HepG2 (cell line): Measurements from ENCODE around the gene PGP. TPM values are rescaled to one million over a fixed set of nuclear protein-coding genes. Genes with fewer than 3 reads are reported as not detected.

ENCODE experiments used
- ATAC-seq: fragments of 200-7000 bp; cut with Tn5 transposase; 3 replicates; pipeline ENCODE4 v1.9.1; 2020; ENCODE audit warnings: mild to moderate bottlenecking, moderate library complexity
- BruUV-seq: library from RNA; stranded (reverse); fragments of 400-500 nt; replicated peaks from 2 replicates; lab custom pipeline; 2021; lab: Mats Ljungman, UMichigan
- CTCF ChIA-PET: fragments of 300-600 bp; formaldehyde crosslinking; extraction: SDS; loops from one replicate; lab custom pipeline; 2021; ENCODE audit warnings: low total read pairs, inconsistent platforms, low intra/inter-chr PET ratio; lab: Yijun Ruan, JAX
- POLR2A ChIA-PET: fragments of 350-600 bp; sonication (Branson Sonifier 250); formaldehyde crosslinking; loops from one replicate; lab custom pipeline; 2020; ENCODE audit warnings: antibody characterized with exemption, inconsistent platforms; lab: Yijun Ruan, JAX
- DNase-seq: peaks from one replicate; pipeline ENCODE4 v3.0.0-alpha.2; 2015; ENCODE audit warnings: low spot score
- FAIRE-seq: peaks from 3 replicates; lab custom pipeline; 2011; peaks lifted over from hg19 to GRCh38; lab: Jason Lieb, UNC
- H2AFZ ChIP-seq: one replicate; pipeline ENCODE4 v1.6.1; 2011; ENCODE audit warnings: low read length, inconsistent platforms
- H3K27ac ChIP-seq: fragments of 300-600 bp; 3 replicates; pipeline ENCODE4 v1.8.0; 2011; ENCODE audit warnings: mixed run types, mild to moderate bottlenecking, mixed read lengths, low read length, inconsistent platforms; ENCODE audit not compliant: insufficient read depth; ENCODE audit errors: extremely low read length
- H3K27me3 ChIP-seq, 2 experiments: fragments of 200-600 bp in 1 of 2; 2 replicates in 1 of 2; 3 replicates in 1 of 2; pipeline versions ENCODE4 v1.6.0 to v1.8.0; 2011; ENCODE audit warnings: low read length in 2 of 2, mild to moderate bottlenecking in 2 of 2, moderate library complexity in 2 of 2, inconsistent platforms in 1 of 2; ENCODE audit not compliant: insufficient read depth in 2 of 2, control insufficient read depth in 1 of 2
- H3K36me3 ChIP-seq, 2 experiments: fragments of 200-600 bp in 1 of 2; replicated peaks in 1 of 2; 2 replicates in 1 of 2; 3 replicates in 1 of 2; pipeline versions ENCODE4 v1.5.1 to v1.8.0; 2011; ENCODE audit warnings: low read length in 2 of 2, inconsistent platforms in 1 of 2; ENCODE audit not compliant: insufficient read depth in 2 of 2, control insufficient read depth in 1 of 2
- H3K4me1 ChIP-seq: 2 replicates; pipeline ENCODE4 v1.5.1; 2012; ENCODE audit warnings: low read length, inconsistent platforms; ENCODE audit not compliant: insufficient read depth
- H3K4me2 ChIP-seq: 2 replicates; pipeline ENCODE4 v1.6.0; 2011; ENCODE audit warnings: low read depth, low read length, inconsistent platforms
- H3K4me3 ChIP-seq, 3 experiments: fragments of 200-600 bp in 1 of 3; sonication (generic), shearing (Covaris generic) in 1 of 3; replicated peaks in 1 of 3; 2 replicates each; pipeline ENCODE4 v1.5.1; 2011 to 2016; ENCODE audit warnings: low read length in 3 of 3, inconsistent platforms in 2 of 3, low read depth in 2 of 3, mild to moderate bottlenecking in 2 of 3, control low read depth in 1 of 3, mixed read lengths in 1 of 3; ENCODE audit not compliant: insufficient read depth in 1 of 3
- H3K79me2 ChIP-seq: one replicate; pipeline ENCODE4 v1.6.1; 2011; ENCODE audit warnings: low read length, inconsistent platforms; ENCODE audit not compliant: insufficient read depth
- H3K9ac ChIP-seq: 2 replicates; pipeline ENCODE4 v1.6.0; 2011; ENCODE audit warnings: mild to moderate bottlenecking, low read depth, low read length, inconsistent platforms; ENCODE audit not compliant: insufficient read depth
- H3K9me3 ChIP-seq: 2 replicates; pipeline ENCODE4 v1.5.1; 2012; ENCODE audit warnings: mild to moderate bottlenecking, low read length
- H4K20me1 ChIP-seq: 2 replicates; pipeline ENCODE4 v1.6.0; 2011; ENCODE audit warnings: inconsistent platforms, mild to moderate bottlenecking, low read length, moderate library complexity; ENCODE audit not compliant: insufficient read depth
- AGO2 ChIP-seq: fragments of 200-400 bp; formaldehyde crosslinking; optimal IDR thresholded peaks from 2 replicates; pipeline ENCODE3; 2017; ENCODE audit warnings: mild to moderate bottlenecking, low read depth, low read length, moderate library complexity
- CCDC6 ChIP-seq: sonication (generic); formaldehyde crosslinking; IDR thresholded peaks from 2 replicates; pipeline ENCODE4 v1.8.1; 2022; ENCODE audit warnings: mild to moderate bottlenecking, missing genetic modification reagents, moderate library complexity
- FOXO4 ChIP-seq: sonication (generic); formaldehyde crosslinking; conservative IDR thresholded peaks from 2 replicates; pipeline ENCODE4 v1.8.1; 2023; ENCODE audit warnings: missing genetic modification reagents
- GABPA ChIP-seq, 2 experiments: IDR thresholded peaks; 2 replicates each; pipeline ENCODE4 v1.6.1; 2011 to 2016; ENCODE audit warnings: low read depth in 2 of 2, low read length in 1 of 2, missing biosample characterization in 1 of 2, missing genetic modification characterization in 1 of 2
- HMG20A ChIP-seq: IDR thresholded peaks from 2 replicates; pipeline ENCODE4 v1.6.1; 2016; ENCODE audit warnings: borderline replicate concordance
- RBFOX2 ChIP-seq: fragments of 200-400 bp; formaldehyde crosslinking; IDR thresholded peaks from 2 replicates; pipeline ENCODE4 v1.6.1; 2017; ENCODE audit warnings: low read depth, mild to moderate bottlenecking, low read length
- SP1 ChIP-seq, 2 experiments: fragments of 450-650 bp in 1 of 2; sonication (generic) in 1 of 2; formaldehyde crosslinking in 1 of 2; IDR thresholded peaks; 2 replicates each; pipeline versions ENCODE4 v1.4.0 to v1.6.1; 2016 to 2020; ENCODE audit warnings: missing genetic modification reagents in 1 of 2
- ZBTB38 ChIP-seq: sonication (generic); formaldehyde crosslinking; IDR thresholded peaks from 2 replicates; pipeline ENCODE4 v1.5.1; 2020; ENCODE audit warnings: mild to moderate bottlenecking, missing genetic modification reagents
- ZNF232 ChIP-seq: sonication (generic); formaldehyde crosslinking; IDR thresholded peaks from 2 replicates; pipeline ENCODE4 v1.4.0; 2020; ENCODE audit warnings: missing genetic modification reagents, borderline replicate concordance
- WGBS: methylation state at CpG from one replicate; pipeline ENCODE4 v1.1.6; 2017; ENCODE audit warnings: low lambda C conversion rate; 5-methylcytosine and 5-hydroxymethylcytosine counted together
- in situ Hi-C: cut with HindIII; loops from 2 replicates; pipeline ENCODE4 v1.10.0; 2017; ENCODE audit warnings: low pct_unique_long_range_greater_than_20kb; ENCODE audit not compliant: extremely low pct_ligation_motif_present
- intact Hi-C: fragments of 100-400 bp; cut with micrococcal nuclease; formaldehyde crosslinking; loops from one replicate; pipeline ENCODE4 v1.10.0; 2022; ENCODE audit not compliant: unreplicated experiment
- polyA plus RNA-seq, 8 experiments: library from polyadenylated mRNA; depleted of rRNA in 3 of 8; stranded (reverse) in 7 of 8; unstranded in 1 of 8; fragments of >200 nt; fragmentation: Illumina TruSeq in 4 of 8; extraction: Trizol in 4 of 8; gene quantifications; 2 replicates each; pipeline versions ENCODE4 v1.2.1 to v1.2.3, GENCODE V29; 2011 to 2016; ENCODE audit warnings: low read depth in 4 of 8, missing spikeins in 1 of 8, mixed read lengths in 1 of 8; ENCODE audit not compliant: insufficient read depth in 1 of 8
- total RNA-seq, 5 experiments: library from RNA; depleted of rRNA; stranded (reverse); fragments of >200 nt; fragmentation: Illumina TruSeq; extraction: Trizol; gene quantifications; 2 replicates each; pipeline ENCODE4 v1.2.3, GENCODE V29; 2016; ENCODE audit warnings: low read depth in 1 of 5
- TF ChIP-seq, protein P1 (sequence below): sonication (generic); formaldehyde crosslinking; IDR thresholded peaks from 2 replicates; pipeline ENCODE4 v1.4.0; 2020; ENCODE audit warnings: missing genetic modification reagents
- TF ChIP-seq, protein P2 (sequence below): sonication (generic); formaldehyde crosslinking; IDR thresholded peaks from 2 replicates; pipeline ENCODE4 v1.4.0; 2020; ENCODE audit warnings: missing genetic modification reagents, borderline replicate concordance

The PGP gene
- total and polyA plus RNA-seq, 2 of the 13 experiments (the other 11 are each of a cell fraction or from before 2014, with no cell fraction given): 7.3 to 18.3 TPM

DNA sequence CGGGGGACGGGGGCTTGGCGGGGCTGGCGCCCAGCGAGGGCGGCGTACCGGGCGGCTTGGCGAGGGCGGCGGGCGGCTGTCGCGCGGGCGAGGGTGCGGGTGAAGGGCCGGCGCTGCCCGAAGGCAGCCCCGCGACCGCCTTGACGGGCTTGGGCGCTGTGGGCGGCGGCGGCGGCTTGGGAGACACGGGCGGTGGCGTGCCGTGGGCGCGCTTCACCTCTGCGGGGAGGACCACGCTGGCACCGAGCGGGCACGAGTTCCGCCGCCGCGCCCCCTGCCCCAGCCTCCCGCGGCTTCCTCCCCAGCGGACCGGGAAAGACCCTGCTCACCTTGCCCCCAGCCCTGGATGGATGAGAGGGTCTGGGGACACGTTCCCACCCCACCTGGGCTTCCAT, 35.5 kb downstream of the PGP start (continued):
- no peak for TF ChIP-seq HMG20A (CRISPR knock-in tag)

DNA sequence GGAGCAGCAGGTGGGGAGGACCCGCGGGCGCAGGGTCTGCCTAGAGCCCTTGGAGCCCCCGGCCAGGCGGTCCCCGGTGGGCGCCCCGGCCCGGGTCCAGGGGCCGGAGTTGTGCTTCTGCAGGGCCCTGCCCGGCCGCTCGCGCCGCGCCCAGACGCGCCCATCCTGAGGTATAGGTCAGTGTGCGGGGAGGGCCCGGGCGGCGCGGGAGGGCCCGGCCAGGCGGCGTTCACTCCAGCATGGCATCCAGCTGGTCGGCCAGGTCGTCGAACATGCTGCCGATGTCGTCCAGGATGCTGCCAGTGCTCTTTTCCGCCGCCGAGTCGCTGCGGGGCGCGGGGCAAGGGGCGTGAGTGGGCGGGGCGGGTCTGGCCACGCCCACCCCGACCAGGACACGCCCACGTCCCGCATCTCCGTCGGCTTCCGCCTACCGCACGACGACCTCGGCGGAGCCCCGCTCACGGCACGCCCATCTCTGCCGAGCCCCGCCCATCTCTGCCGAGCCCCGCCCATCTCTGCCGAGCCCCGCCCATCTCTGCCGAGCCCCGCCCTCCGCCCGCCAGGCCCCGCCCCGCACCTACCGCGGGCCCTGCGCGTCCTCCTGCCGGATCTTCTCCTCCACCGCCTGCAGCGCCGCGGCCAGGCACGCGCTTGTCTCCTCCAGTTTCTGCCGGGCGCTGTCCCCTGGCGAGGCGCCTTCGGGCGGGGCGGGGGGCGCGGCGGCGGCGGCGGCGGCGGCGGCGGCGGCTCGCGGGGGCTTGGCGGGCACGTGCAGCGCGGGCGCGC, 36.1 kb downstream of the PGP start:
- Histone ChIP-seq H3K36me3 (peaks cover 7 to 20% of the 10 kb centered on the region in 2 experiments; a peak in 2 of 5 replicates), H3K9me3 (no peaks in the 10 kb centered on the region), H3K9ac (no peak overlapping the region), H3K4me3 (no peak overlapping the region), H4K20me1 (no peaks in the 10 kb centered on the region), H3K27ac (no peak overlapping the region), H3K27me3 (no peaks in the 10 kb centered on the region), H3K4me2 (no peak overlapping the region), H3K79me2 (no peaks in the 10 kb centered on the region), H2AFZ (no peak overlapping the region), H3K4me1 (peaks cover 17% of the 10 kb centered on the region)
- ChIA-PET POLR2A (interaction anchor here (1.7 kb wide), 1 partner anchor 23 kb away, joined by 5 read pairs; the partner anchor contains the start of gene TRAF7), CTCF (no interaction called here)
- TF ChIP-seq, protein P1, sequence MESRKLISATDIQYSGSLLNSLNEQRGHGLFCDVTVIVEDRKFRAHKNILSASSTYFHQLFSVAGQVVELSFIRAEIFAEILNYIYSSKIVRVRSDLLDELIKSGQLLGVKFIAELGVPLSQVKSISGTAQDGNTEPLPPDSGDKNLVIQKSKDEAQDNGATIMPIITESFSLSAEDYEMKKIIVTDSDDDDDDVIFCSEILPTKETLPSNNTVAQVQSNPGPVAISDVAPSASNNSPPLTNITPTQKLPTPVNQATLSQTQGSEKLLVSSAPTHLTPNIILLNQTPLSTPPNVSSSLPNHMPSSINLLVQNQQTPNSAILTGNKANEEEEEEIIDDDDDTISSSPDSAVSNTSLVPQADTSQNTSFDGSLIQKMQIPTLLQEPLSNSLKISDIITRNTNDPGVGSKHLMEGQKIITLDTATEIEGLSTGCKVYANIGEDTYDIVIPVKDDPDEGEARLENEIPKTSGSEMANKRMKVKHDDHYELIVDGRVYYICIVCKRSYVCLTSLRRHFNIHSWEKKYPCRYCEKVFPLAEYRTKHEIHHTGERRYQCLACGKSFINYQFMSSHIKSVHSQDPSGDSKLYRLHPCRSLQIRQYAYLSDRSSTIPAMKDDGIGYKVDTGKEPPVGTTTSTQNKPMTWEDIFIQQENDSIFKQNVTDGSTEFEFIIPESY (CRISPR knock-in tag): peak; percentile 90; the same call in 1 of the 2 replicates
- TF ChIP-seq GABPA (IDR thresholded peaks at IDR 0.05; ENCODE audit: low read depth, low read length): no peak
- no peak for TF ChIP-seq GABPA (CRISPR knock-in tag; IDR thresholded peaks at IDR 0.05; ENCODE audit: low read depth)
- no peak for TF ChIP-seq FOXO4 (CRISPR knock-in tag)
- TF ChIP-seq AGO2: peak; percentile 45
- no peak for TF ChIP-seq SP1 (IDR thresholded peaks at IDR 0.05)
- peak; percentile 62; the same call in 1 of the 2 replicates for TF ChIP-seq SP1 (CRISPR knock-in tag; IDR thresholded peaks at IDR 0.05)
- no peak for TF ChIP-seq CCDC6 (CRISPR knock-in tag)
- no peak for TF ChIP-seq ZNF232 (CRISPR knock-in tag)
- 0 out of 2 replicates have a peak, but pooled peaks have one; percentile 7 for TF ChIP-seq RBFOX2
- TF ChIP-seq, protein P2, sequence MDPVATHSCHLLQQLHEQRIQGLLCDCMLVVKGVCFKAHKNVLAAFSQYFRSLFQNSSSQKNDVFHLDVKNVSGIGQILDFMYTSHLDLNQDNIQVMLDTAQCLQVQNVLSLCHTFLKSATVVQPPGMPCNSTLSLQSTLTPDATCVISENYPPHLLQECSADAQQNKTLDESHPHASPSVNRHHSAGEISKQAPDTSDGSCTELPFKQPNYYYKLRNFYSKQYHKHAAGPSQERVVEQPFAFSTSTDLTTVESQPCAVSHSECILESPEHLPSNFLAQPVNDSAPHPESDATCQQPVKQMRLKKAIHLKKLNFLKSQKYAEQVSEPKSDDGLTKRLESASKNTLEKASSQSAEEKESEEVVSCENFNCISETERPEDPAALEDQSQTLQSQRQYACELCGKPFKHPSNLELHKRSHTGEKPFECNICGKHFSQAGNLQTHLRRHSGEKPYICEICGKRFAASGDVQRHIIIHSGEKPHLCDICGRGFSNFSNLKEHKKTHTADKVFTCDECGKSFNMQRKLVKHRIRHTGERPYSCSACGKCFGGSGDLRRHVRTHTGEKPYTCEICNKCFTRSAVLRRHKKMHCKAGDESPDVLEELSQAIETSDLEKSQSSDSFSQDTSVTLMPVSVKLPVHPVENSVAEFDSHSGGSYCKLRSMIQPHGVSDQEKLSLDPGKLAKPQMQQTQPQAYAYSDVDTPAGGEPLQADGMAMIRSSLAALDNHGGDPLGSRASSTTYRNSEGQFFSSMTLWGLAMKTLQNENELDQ: no peak
- 0 out of 2 replicates have a peak, but pooled peaks have one; percentile 58 for TF ChIP-seq ZBTB38 (CRISPR knock-in tag)
- intact Hi-C loops (no loop called here), in situ Hi-C loops (no loop called here)
- no TSS peak for BruUV-seq
- FAIRE-seq: no peak
- ATAC-seq: no peak
- 95% methylated on average over 96 of the region's 106 CpGs for WGBS
- DNase-seq: no peak
